Umbilical cord (tissue), 2 donors: ENCODE data around the gene PPIL6. TPM values are rescaled to one million over a fixed set of nuclear protein-coding genes. Genes with fewer than 3 reads are reported as not detected.
"Not testable (repeated sequence)": the region's sequence is repeated elsewhere in the genome, so short reads cannot be mapped to it uniquely, and the experiment has no call there.

ENCODE experiments used
- DNase-seq: peaks from one replicate; pipeline ENCODE4 v3.0.0-alpha.2; 2015; ENCODE audit warnings: low spot score
- total RNA-seq: library from RNA; depleted of rRNA; stranded (reverse); fragments of >200 nt; gene quantifications from one replicate; pipeline ENCODE4 v1.2.3, GENCODE V29; 2014; ENCODE audit warnings: low replicate concordance; ENCODE audit not compliant: insufficient read depth

PPIL6 gene
- total RNA-seq, 1 donor from 2014 or later, result 1.4 TPM

GRCh38 chr6:109364382-109365078 lies 75.9 kb downstream of the PPIL6 start:
- not testable (repeated sequence) for DNase-seq

- DNase-seq, result no peak
These were observed 76.7 kb downstream of the PPIL6 start for GRCh38 chr6:109363753-109364152.

- no peak for DNase-seq
These were observed 78.1 kb downstream of the PPIL6 start for GRCh38 chr6:109362102-109362884.

GRCh38 chr6:109360791-109361190 lies 79.6 kb downstream of the PPIL6 start:
- DNase-seq, result no peak

- DNase-seq, result no peak
These were observed 80.1 kb downstream of the PPIL6 start for GRCh38 chr6:109360281-109360680.

- DNase-seq, result no peak
These were observed 81.2 kb downstream of the PPIL6 start for GRCh38 chr6:109359248-109359647.

GRCh38 chr6:109358204-109358603 lies 82.2 kb downstream of the PPIL6 start:
- DNase-seq, result no peak

GRCh38 chr6:109356237-109356636 lies 84.2 kb downstream of the PPIL6 start:
- no peak for DNase-seq

- peak; percentile 15 for DNase-seq
These were observed 88.9 kb downstream of the PPIL6 start for GRCh38 chr6:109351231-109352130.

- peak; percentile 42 for DNase-seq
These were observed 90.9 kb downstream of the PPIL6 start for GRCh38 chr6:109349419-109349987.

GRCh38 chr6:109348226-109348625 lies 92.2 kb downstream of the PPIL6 start:
- peak; percentile 25 for DNase-seq

GRCh38 chr6:109347779-109348178 lies 92.6 kb downstream of the PPIL6 start:
- peak; percentile 38 for DNase-seq

GRCh38 chr6:109345986-109346385 lies 94.4 kb downstream of the PPIL6 start:
- DNase-seq, result no peak

- peak; percentile 27 for DNase-seq
These were observed 96.2 kb downstream of the PPIL6 start for GRCh38 chr6:109344226-109344625.

- DNase-seq, result no peak
These were observed 96.9 kb downstream of the PPIL6 start for GRCh38 chr6:109343518-109343917.

GRCh38 chr6:109342911-109343310 lies 97.5 kb downstream of the PPIL6 start:
- no peak for DNase-seq

- no peak for DNase-seq
These were observed 97.9 kb downstream of the PPIL6 start for GRCh38 chr6:109342506-109342905.

GRCh38 chr6:109340811-109341210 lies 99.6 kb downstream of the PPIL6 start:
- no peak for DNase-seq
